Stimulated activated CD8-positive, alpha-beta memory T cell treated with anti-CD3 and anti-CD28 coated beads, Interleukin-12 subunit alpha, Interleukin-12 subunit beta, amount 100 ng/mL, for 4 hours (primary cell): ENCODE measurements around the gene UBE2G1.

Experiments used
- DNase-seq: peaks from one replicate; pipeline ENCODE4 v3.0.0-alpha.2; 2020; ENCODE audit warnings: low read depth

Gene UBE2G1

DNA sequence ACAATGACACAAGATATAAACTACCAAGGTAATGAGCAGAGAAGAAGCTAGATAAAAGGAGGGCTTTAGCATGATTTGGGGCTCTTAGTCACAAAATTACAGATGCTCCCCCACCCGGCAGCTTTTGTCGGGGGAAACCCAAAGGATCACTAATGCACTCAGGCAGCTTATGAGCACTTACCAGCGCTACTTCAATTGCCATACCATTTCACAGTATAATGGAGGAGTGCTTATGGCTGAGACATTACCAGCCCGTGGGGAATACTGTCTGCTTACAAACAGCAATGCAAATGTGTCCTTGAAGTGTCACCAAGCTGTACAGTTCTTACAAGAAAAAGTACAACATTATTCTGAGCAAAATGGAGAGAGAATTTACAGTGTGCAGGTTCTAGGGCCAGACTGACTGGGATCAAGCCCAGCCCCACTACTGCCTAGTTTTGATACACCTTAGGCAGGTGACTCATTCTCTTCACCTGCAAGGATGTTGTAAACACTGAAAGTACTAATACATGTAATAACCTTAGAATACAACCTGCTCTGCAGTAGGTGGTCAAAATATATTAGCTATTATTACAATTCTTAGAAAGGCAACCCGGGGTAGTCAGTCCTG, 119.0 kb downstream of the UBE2G1 start:
- no peak for DNase-seq

GRCh38 chr17:4246674-4247073, 119.8 kb downstream of the UBE2G1 start:
- no peak for DNase-seq

DNA sequence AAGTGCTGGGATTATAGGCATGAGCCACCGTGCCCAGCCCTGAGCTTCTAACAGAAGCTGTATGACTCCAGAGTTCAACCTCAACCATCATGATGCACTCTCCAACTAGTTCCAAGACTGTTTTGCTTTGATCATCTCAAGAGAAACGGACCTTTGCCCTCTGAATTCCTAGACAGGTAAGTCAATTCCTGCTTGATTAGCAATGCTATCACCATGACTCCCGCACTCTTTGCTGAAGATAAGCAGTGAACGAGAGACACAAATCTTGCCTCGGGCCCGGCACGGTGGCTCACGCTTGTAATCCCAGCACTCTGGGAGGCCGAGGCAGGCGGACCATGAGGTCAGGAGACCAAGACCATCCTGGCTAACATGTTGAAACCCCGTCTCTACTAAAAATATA, 124.9 kb downstream of the UBE2G1 start:
- no peak for DNase-seq

- no peak for DNase-seq
Measured at GRCh38 chr17:4236456-4236855, 130.0 kb downstream of the UBE2G1 start.

GRCh38 chr17:4235372-4236279, 130.8 kb downstream of the UBE2G1 start:
- no peak for DNase-seq

- DNase-seq: no peak
Measured at GRCh38 chr17:4234401-4234800, 132.1 kb downstream of the UBE2G1 start.

GRCh38 chr17:4233668-4234258, 132.7 kb downstream of the UBE2G1 start:
- DNase-seq: no peak

DNA sequence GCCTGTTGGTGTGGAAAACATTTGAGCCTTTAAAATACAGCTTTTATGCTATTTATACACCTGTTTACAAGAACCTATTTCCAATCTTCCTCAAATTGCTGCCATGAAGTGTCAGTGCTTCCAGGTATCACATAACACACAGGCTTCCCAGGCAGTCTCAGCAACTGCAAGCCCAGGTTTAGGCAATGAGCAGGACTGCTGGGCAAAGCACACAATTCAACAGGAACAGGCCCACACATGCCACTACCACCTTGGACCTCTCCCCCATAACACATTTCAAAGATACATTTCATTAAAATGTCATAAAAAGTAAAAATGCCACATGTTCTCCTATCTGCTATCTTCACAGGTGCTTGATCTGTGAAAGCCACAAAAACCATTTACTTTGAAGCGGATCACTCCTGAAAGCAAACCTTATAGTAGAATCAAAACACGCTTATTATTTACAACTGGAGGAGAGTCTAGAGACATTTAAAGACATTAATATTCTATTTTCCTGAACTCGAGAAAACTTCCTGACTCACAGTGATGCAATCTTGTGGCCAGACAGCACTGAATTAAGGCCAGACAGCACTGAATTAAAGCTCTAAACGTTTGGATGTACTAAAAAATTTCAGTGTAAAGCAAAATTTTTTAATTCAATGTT, 134.2 kb downstream of the UBE2G1 start:
- no peak for DNase-seq

GRCh38 chr17:4229627-4230541, 136.6 kb downstream of the UBE2G1 start:
- no peak for DNase-seq

DNA sequence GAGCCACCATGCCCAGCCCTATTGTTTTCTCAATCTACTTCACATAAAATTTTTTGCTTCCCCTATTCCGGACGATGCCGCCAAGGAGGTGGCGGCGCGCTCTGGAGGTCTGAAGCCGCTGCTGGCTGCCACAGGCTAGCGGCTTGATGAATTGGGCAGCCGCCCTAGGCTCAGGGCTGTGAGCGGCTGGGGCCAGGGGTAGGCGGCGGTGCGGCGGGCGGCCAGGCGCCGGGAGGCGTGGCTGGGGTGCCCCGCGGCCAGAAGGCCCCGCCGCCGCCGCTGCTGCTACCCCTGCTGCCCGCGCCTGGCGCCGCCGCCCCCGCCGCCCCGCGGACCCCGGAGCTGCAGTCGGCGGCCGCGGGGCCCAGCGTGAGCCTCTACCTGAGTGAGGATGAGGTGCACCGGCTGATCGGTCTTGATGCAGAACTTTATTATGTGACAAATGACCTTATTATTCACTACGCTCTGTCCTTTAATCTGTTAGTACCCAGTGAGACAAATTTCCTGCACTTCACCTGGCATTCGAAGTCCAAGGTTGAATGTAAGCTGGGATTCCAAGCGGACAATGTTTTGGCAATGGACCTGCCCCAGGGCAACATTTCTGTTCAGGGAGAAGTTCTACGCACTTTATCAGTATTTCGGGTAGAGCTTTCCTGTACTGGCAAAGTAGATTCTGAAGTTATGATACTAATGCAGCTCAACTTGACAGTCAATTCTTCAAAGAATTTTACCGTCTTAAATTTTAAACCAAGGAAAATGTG, 144.4 kb downstream of the UBE2G1 start:
- no peak for DNase-seq

GRCh38 chr17:4221163-4221562, 145.3 kb downstream of the UBE2G1 start:
- DNase-seq: no peak

DNA sequence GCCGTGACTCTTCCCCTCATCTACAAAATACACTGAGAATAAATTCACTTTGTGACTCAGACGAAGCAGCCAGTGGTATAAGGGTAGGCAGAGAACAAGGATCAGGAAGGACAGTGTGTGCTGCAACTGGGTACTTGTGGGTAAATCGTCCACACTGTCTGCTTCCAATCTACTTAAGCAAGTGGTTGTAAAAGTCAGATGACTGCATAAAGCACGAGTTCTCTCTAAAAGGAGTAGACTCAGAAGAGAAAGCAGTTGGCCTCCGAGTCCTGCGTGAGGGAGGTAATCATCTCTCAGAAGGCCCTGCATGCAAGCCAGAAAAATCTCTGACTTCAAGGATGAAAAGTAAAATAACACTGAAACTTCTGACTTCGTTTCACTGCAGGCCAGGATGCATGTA, 145.8 kb downstream of the UBE2G1 start:
- no peak for DNase-seq
